Neural progenitor cell (in vitro differentiated cells): Measurements from ENCODE around the gene BMPR1B. TPM values are rescaled to one million over a fixed set of nuclear protein-coding genes. Genes with fewer than 3 reads are reported as not detected.

Source experiments
- DNase-seq: peaks from one replicate; pipeline ENCODE4 v3.0.0-alpha.2; 2016; ENCODE audit warnings: low spot score
- H2AFZ ChIP-seq: fragments of 200-600 bp; sonication (generic); replicated peaks from 2 replicates; pipeline ENCODE4 v1.6.1; 2016; ENCODE audit warnings: antibody characterized with exemption
- H3F3A ChIP-seq: fragments of 200-600 bp; sonication (generic); 2 replicates; pipeline ENCODE4 v1.6.1; 2016; ENCODE audit warnings: antibody characterized with exemption, low read depth
- H3K27ac ChIP-seq: fragments of 200-600 bp; sonication (generic); 2 replicates; pipeline ENCODE4 v1.5.1; 2016; ENCODE audit warnings: mild to moderate bottlenecking
- H3K27me3 ChIP-seq: fragments of 200-600 bp; sonication (generic); 2 replicates; pipeline ENCODE4 v1.6.1; 2016; ENCODE audit warnings: mild to moderate bottlenecking, moderate library complexity
- H3K36me3 ChIP-seq: fragments of 200-600 bp; sonication (generic); 2 replicates; pipeline ENCODE4 v1.5.1; 2016
- H3K4me1 ChIP-seq: fragments of 200-600 bp; sonication (generic); 2 replicates; pipeline ENCODE4 v1.6.1; 2016; ENCODE audit warnings: mixed run types
- H3K4me2 ChIP-seq: fragments of 200-600 bp; sonication (generic); 2 replicates; pipeline ENCODE4 v1.6.1; 2016
- H3K4me3 ChIP-seq: fragments of 200-600 bp; sonication (generic); 2 replicates; pipeline ENCODE4 v1.5.1; 2016
- H3K79me2 ChIP-seq: fragments of 200-600 bp; sonication (generic); 2 replicates; pipeline ENCODE4 v1.6.1; 2016; ENCODE audit warnings: low read depth
- H3K9ac ChIP-seq: fragments of 200-600 bp; sonication (generic); 2 replicates; pipeline ENCODE4 v1.6.1; 2016
- H3K9me3 ChIP-seq: fragments of 200-600 bp; sonication (generic); 2 replicates; pipeline ENCODE4 v1.5.1; 2016; ENCODE audit warnings: low read depth
- H4K20me1 ChIP-seq: fragments of 200-600 bp; sonication (generic); 2 replicates; pipeline ENCODE4 v1.6.1; 2016; ENCODE audit warnings: low read depth
- H3K27ac Mint-ChIP-seq: 3 replicates; pipeline ENCODE4 v1.8.0; 2021; ENCODE audit warnings: mixed read lengths
- H3K27me3 Mint-ChIP-seq: 2 replicates; pipeline ENCODE4 v1.8.0; 2022; ENCODE audit warnings: low read depth, mild to moderate bottlenecking, inconsistent platforms, moderate library complexity, mixed read lengths; ENCODE audit not compliant: insufficient read depth
- H3K36me3 Mint-ChIP-seq: 3 replicates; pipeline ENCODE4 v1.8.0; 2021; ENCODE audit warnings: mixed read lengths
- H3K4me1 Mint-ChIP-seq: 3 replicates; pipeline ENCODE4 v1.8.0; 2021; ENCODE audit warnings: mixed read lengths
- H3K4me3 Mint-ChIP-seq: 3 replicates; pipeline ENCODE4 v1.8.0; 2021; ENCODE audit warnings: mild to moderate bottlenecking, moderate library complexity, mixed read lengths
- H3K9me3 Mint-ChIP-seq: 3 replicates; pipeline ENCODE4 v1.8.0; 2020; ENCODE audit warnings: mixed read lengths
- EZH2 ChIP-seq: fragments of 200-600 bp; sonication (generic); IDR thresholded peaks from 2 replicates; pipeline ENCODE4 v1.6.1; 2017; ENCODE audit warnings: antibody characterized with exemption, mild to moderate bottlenecking, moderate library complexity
- EZH2phosphoT487 ChIP-seq: fragments of 200-600 bp; sonication (generic); IDR thresholded peaks from 2 replicates; pipeline ENCODE4 v1.6.1; 2017; ENCODE audit warnings: antibody characterized with exemption
- total RNA-seq: library from RNA; depleted of rRNA; stranded (reverse); fragments of >200 nt; gene quantifications from 2 replicates; pipeline ENCODE4 v1.2.3, GENCODE V29; 2015; ENCODE audit warnings: low replicate concordance
- TF ChIP-seq, protein P1 (sequence below): fragments of 200-600 bp; sonication (generic); IDR thresholded peaks from 2 replicates; pipeline ENCODE4 v1.5.1; 2017; ENCODE audit warnings: antibody characterized with exemption, mild to moderate bottlenecking

The BMPR1B gene
- total RNA-seq, 1 donor from 2014 or later: 2.7 TPM

DNA sequence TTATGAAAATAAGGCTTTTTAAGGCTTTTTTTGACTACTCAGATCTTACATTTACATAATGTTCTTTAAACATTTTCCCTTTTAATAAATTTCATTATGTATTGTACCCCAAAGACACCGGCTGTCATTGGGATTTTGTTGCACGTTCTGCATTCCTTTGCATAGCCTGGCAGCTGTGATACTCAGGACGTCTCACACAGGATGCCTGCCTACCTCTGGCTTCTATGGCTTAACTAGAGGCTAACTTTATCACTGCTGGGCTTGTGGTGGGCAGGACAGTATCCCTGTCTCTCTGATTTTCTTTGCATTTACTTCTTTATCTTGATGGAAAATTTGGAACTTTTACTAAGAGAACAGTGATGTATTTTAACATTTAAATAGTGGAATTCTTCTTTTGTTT lies 147.8 kb downstream of the BMPR1B start:
- Mint-ChIP-seq H3K36me3 (no peaks in the 10 kb centered on the region), H3K4me3 (no peak overlapping the region), H3K27me3 (no peaks in the 10 kb centered on the region), H3K9me3 (no peaks in the 10 kb centered on the region), H3K27ac (no peak overlapping the region), H3K4me1 (no peaks in the 10 kb centered on the region)
- Histone ChIP-seq H3K79me2 (no peaks in the 10 kb centered on the region), H4K20me1 (no peaks in the 10 kb centered on the region), H2AFZ (no peak overlapping the region), H3F3A (no peaks in the 10 kb centered on the region), H3K4me3 (no peak overlapping the region), H3K9ac (no peak overlapping the region), H3K27me3 (no peaks in the 10 kb centered on the region), H3K4me2 (no peak overlapping the region), H3K9me3 (no peaks in the 10 kb centered on the region), H3K4me1 (no peaks in the 10 kb centered on the region), H3K27ac (no peak overlapping the region), H3K36me3 (no peaks in the 10 kb centered on the region)
- DNase-seq: no peak
- TF ChIP-seq, protein P1, sequence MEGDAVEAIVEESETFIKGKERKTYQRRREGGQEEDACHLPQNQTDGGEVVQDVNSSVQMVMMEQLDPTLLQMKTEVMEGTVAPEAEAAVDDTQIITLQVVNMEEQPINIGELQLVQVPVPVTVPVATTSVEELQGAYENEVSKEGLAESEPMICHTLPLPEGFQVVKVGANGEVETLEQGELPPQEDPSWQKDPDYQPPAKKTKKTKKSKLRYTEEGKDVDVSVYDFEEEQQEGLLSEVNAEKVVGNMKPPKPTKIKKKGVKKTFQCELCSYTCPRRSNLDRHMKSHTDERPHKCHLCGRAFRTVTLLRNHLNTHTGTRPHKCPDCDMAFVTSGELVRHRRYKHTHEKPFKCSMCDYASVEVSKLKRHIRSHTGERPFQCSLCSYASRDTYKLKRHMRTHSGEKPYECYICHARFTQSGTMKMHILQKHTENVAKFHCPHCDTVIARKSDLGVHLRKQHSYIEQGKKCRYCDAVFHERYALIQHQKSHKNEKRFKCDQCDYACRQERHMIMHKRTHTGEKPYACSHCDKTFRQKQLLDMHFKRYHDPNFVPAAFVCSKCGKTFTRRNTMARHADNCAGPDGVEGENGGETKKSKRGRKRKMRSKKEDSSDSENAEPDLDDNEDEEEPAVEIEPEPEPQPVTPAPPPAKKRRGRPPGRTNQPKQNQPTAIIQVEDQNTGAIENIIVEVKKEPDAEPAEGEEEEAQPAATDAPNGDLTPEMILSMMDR: no peak
- TF ChIP-seq EZH2 (no peak), EZH2phosphoT487 (no peak)

DNA sequence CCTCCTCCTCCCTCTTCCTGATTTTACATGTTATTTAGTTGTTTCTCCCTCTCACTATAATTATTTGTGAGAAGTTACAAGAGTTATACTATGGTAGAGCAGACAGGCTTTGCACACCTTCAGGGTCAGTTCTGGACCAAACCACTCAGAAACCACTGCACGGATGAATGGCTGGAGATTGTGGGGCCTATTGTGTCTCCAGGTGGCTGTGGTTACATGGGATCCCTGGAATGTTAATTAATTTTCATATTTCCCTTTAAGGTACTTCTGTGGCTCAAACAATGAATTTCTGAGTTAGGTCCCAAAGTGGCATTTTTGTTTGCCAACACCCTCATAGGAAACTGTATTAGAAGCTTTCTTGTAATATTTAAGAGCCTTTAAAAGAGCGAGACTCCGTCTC lies 151.9 kb downstream of the BMPR1B start:
- H3K4me2 ChIP-seq: no peak overlapping the region
- H3K36me3 Mint-ChIP-seq: no peaks in the 10 kb centered on the region
- H3F3A ChIP-seq: no peaks in the 10 kb centered on the region
- no peaks in the 10 kb centered on the region for H3K9me3 ChIP-seq
- H3K27ac Mint-ChIP-seq: no peak overlapping the region
- peaks cover 15% of the 10 kb centered on the region for H3K4me1 ChIP-seq
- H3K36me3 ChIP-seq: no peaks in the 10 kb centered on the region
- no peaks in the 10 kb centered on the region for H3K79me2 ChIP-seq
- no peaks in the 10 kb centered on the region for H3K4me1 Mint-ChIP-seq
- H3K4me3 Mint-ChIP-seq: no peak overlapping the region
- DNase-seq: no peak
- H3K27me3 Mint-ChIP-seq: no peaks in the 10 kb centered on the region
- no peaks in the 10 kb centered on the region for H4K20me1 ChIP-seq
- no peak overlapping the region for H3K27ac ChIP-seq
- TF ChIP-seq EZH2 (no peak), EZH2phosphoT487 (no peak)
- TF ChIP-seq, protein P1: no peak
- no peak overlapping the region for H3K9ac ChIP-seq
- no peaks in the 10 kb centered on the region for H3K27me3 ChIP-seq
- H3K4me3 ChIP-seq: no peak overlapping the region
- H2AFZ ChIP-seq: no peak overlapping the region
- H3K9me3 Mint-ChIP-seq: peaks cover 2% of the 10 kb centered on the region

DNA sequence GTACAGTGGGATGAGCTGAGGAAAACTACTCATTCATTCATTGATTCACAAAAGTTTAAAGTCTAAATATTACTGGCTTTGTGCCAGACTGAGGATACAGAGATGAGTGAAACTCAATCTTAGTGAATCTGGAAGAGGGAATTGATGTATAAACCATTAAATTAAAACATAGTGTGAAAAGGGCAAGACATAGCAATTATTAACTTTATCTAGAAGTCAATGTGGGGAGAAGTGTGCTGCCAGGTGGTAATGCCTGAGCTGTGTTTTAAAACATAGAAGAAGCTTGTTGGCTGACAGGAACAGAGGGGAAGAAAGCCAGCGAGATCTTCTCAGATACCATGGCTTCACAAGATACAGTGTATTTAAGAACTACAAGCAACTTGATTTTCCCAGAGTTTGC lies 153.4 kb downstream of the BMPR1B start:
- Histone ChIP-seq H3K4me1 (peaks cover 15% of the 10 kb centered on the region), H3F3A (no peaks in the 10 kb centered on the region), H3K9ac (no peak overlapping the region), H3K27ac (no peak overlapping the region), H3K4me3 (no peak overlapping the region), H3K27me3 (no peaks in the 10 kb centered on the region), H3K36me3 (no peaks in the 10 kb centered on the region), H3K79me2 (no peaks in the 10 kb centered on the region), H4K20me1 (no peaks in the 10 kb centered on the region), H3K9me3 (no peaks in the 10 kb centered on the region), H3K4me2 (no peak overlapping the region), H2AFZ (no peak overlapping the region)
- Mint-ChIP-seq H3K36me3 (peaks cover 4% of the 10 kb centered on the region), H3K27ac (no peak overlapping the region), H3K9me3 (peaks cover 5% of the 10 kb centered on the region), H3K4me3 (no peak overlapping the region), H3K4me1 (no peaks in the 10 kb centered on the region), H3K27me3 (no peaks in the 10 kb centered on the region)
- no peak for DNase-seq
- TF ChIP-seq EZH2phosphoT487 (no peak), EZH2 (no peak)
- TF ChIP-seq, protein P1: no peak

DNA sequence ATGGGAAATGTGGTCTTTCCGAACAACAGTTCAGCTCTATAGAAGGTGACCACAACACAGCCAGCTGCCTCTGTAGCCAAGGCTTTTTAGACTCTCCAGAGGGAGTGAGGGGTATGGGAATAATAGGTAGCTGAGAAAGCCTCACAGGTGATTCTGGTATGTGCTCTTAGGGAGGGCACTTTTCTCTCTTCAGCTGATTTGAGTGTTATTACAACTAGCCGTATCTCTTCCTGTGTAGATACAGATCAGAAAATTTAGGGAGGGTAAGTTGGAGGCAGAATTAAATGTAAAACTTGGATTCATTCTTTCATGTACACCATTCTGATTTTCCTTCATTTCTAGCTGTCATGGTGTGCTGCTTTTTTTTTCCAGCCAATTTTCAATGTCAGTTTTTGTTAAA lies 154.9 kb downstream of the BMPR1B start:
- TF ChIP-seq, protein P1: no peak
- no peak for TF ChIP-seq EZH2phosphoT487
- no peak for TF ChIP-seq EZH2
- Histone ChIP-seq H3F3A (no peaks in the 10 kb centered on the region), H3K36me3 (no peaks in the 10 kb centered on the region), H3K4me3 (no peak overlapping the region), H2AFZ (peak overlapping the region; percentile 31), H3K27ac (no peak overlapping the region), H3K4me1 (peaks cover 15% of the 10 kb centered on the region), H3K79me2 (no peaks in the 10 kb centered on the region), H3K4me2 (no peak overlapping the region), H3K27me3 (no peaks in the 10 kb centered on the region), H3K9me3 (no peaks in the 10 kb centered on the region), H4K20me1 (no peaks in the 10 kb centered on the region), H3K9ac (no peak overlapping the region)
- DNase-seq: no peak
- H3K9me3 Mint-ChIP-seq: peaks cover 13% of the 10 kb centered on the region
- no peak overlapping the region for H3K27ac Mint-ChIP-seq
- no peak overlapping the region for H3K4me3 Mint-ChIP-seq
- no peaks in the 10 kb centered on the region for H3K27me3 Mint-ChIP-seq
- H3K4me1 Mint-ChIP-seq: no peaks in the 10 kb centered on the region
- peaks cover 7% of the 10 kb centered on the region for H3K36me3 Mint-ChIP-seq
